WTC11 (cell line): Measurements from ENCODE around the gene TPSAB1. TPM values are rescaled to one million over a fixed set of nuclear protein-coding genes. Genes with fewer than 3 reads are reported as not detected.

ENCODE experiments used
- ATAC-seq: fragments of 200-7000 bp; cut with Tn5 transposase; 2 replicates; pipeline ENCODE4 v1.10.0; 2021; ENCODE audit warnings: mild to moderate bottlenecking, moderate library complexity
- CTCF ChIA-PET: fragments of 300-600 bp; sonication (Branson Sonifier 250); formaldehyde crosslinking; loops from one replicate; lab custom pipeline; 2021; ENCODE audit warnings: antibody characterized with exemption; lab: Charles Lee
- POLR2A ChIA-PET: fragments of 350-600 bp; sonication (Branson Sonifier 250); formaldehyde crosslinking; loops from one replicate; lab custom pipeline; 2021; ENCODE audit warnings: antibody characterized with exemption; lab: Charles Lee
- DNase-seq: peaks from one replicate; pipeline ENCODE4 v3.0.0; 2021; ENCODE audit warnings: low spot score
- H3K27ac Mint-ChIP-seq: 2 replicates; pipeline ENCODE4 v1.8.0; 2021; ENCODE audit warnings: mixed read lengths
- H3K27me3 Mint-ChIP-seq: 2 replicates; pipeline ENCODE4 v1.8.0; 2021; ENCODE audit warnings: low read depth, mild to moderate bottlenecking, moderate library complexity, mixed read lengths
- H3K36me3 Mint-ChIP-seq: 2 replicates; pipeline ENCODE4 v1.8.0; 2021; ENCODE audit warnings: mixed read lengths
- H3K4me1 Mint-ChIP-seq: 2 replicates; pipeline ENCODE4 v1.8.0; 2022; ENCODE audit warnings: mixed read lengths
- H3K4me3 Mint-ChIP-seq: 2 replicates; pipeline ENCODE4 v1.8.0; 2021; ENCODE audit warnings: mild to moderate bottlenecking, moderate library complexity, mixed read lengths
- H3K9me3 Mint-ChIP-seq: 2 replicates; pipeline ENCODE4 v1.8.0; 2021; ENCODE audit warnings: mixed read lengths
- EMX1 ChIP-seq: fragments of 250-450 bp; sonication (Bioruptor Pico); IDR thresholded peaks from 2 replicates; pipeline ENCODE4 v1.8.0; 2021; ENCODE audit warnings: mild to moderate bottlenecking
- GRHL2 ChIP-seq: fragments of 250-450 bp; sonication (Bioruptor Pico); IDR thresholded peaks from 2 replicates; pipeline ENCODE4 v1.8.0; 2022; ENCODE audit warnings: mild to moderate bottlenecking, moderate library complexity; ENCODE audit not compliant: insufficient replicate concordance, severe bottlenecking
- KAT7 ChIP-seq: sonication (generic); formaldehyde crosslinking; IDR thresholded peaks from 2 replicates; pipeline ENCODE4 v1.8.1; 2023; ENCODE audit warnings: missing genetic modification reagents, mild to moderate bottlenecking, borderline replicate concordance
- MXD4 ChIP-seq: fragments of 250-450 bp; sonication (Bioruptor Pico); IDR thresholded peaks from 2 replicates; pipeline ENCODE4 v1.8.0; 2021; ENCODE audit warnings: mild to moderate bottlenecking, moderate library complexity, borderline replicate concordance
- NFATC4 ChIP-seq: fragments of 250-450 bp; sonication (Bioruptor Pico); IDR thresholded peaks from 2 replicates; pipeline ENCODE4 v1.9.0; 2021; ENCODE audit warnings: mild to moderate bottlenecking
- NFE2L1 ChIP-seq: sonication (generic); formaldehyde crosslinking; IDR thresholded peaks from 2 replicates; pipeline ENCODE4 v1.8.1; 2023; ENCODE audit warnings: missing genetic modification reagents
- NR3C1 ChIP-seq: sonication (generic); formaldehyde crosslinking; conservative IDR thresholded peaks from 2 replicates; pipeline ENCODE4 v1.8.1; 2023; ENCODE audit warnings: low read depth, mild to moderate bottlenecking, missing genetic modification reagents
- RELA ChIP-seq: sonication (generic); formaldehyde crosslinking; IDR thresholded peaks from 2 replicates; pipeline ENCODE4 v1.8.1; 2022; ENCODE audit warnings: missing genetic modification reagents, mild to moderate bottlenecking, borderline replicate concordance
- SMAD3 ChIP-seq: sonication (generic); formaldehyde crosslinking; IDR thresholded peaks from 2 replicates; pipeline ENCODE4 v1.8.0; 2022; ENCODE audit warnings: missing genetic modification reagents, mild to moderate bottlenecking, borderline replicate concordance
- SMAD4 ChIP-seq: sonication (generic); formaldehyde crosslinking; IDR thresholded peaks from 2 replicates; pipeline ENCODE4 v1.8.0; 2022; ENCODE audit warnings: mild to moderate bottlenecking, missing genetic modification reagents
- ZBTB21 ChIP-seq: sonication (generic); formaldehyde crosslinking; IDR thresholded peaks from 2 replicates; pipeline ENCODE4 v1.8.1; 2023; ENCODE audit warnings: mild to moderate bottlenecking, missing genetic modification reagents, borderline replicate concordance
- ZNF232 ChIP-seq: sonication (generic); formaldehyde crosslinking; IDR thresholded peaks from 2 replicates; pipeline ENCODE4 v1.8.0; 2022; ENCODE audit warnings: mild to moderate bottlenecking, missing genetic modification reagents
- ZNF396 ChIP-seq: fragments of 250-450 bp; sonication (Bioruptor Pico); IDR thresholded peaks from 2 replicates; pipeline ENCODE4 v1.8.0; 2021; ENCODE audit warnings: mild to moderate bottlenecking, moderate library complexity, borderline replicate concordance
- total RNA-seq: library from RNA; stranded (reverse); gene quantifications from 3 replicates; pipeline ENCODE4 v1.2.3, GENCODE V29; 2021
- TF ChIP-seq, protein P1 (sequence below): fragments of 250-450 bp; sonication (Bioruptor Pico); IDR thresholded peaks from 2 replicates; pipeline ENCODE4 v1.9.0; 2021; ENCODE audit warnings: mild to moderate bottlenecking
- TF ChIP-seq, protein P2 (sequence below): sonication (generic); formaldehyde crosslinking; conservative IDR thresholded peaks from 2 replicates; pipeline ENCODE4 v1.8.1; 2022; ENCODE audit warnings: mild to moderate bottlenecking, missing genetic modification reagents
- TF ChIP-seq, protein P3 (sequence below): sonication (generic); formaldehyde crosslinking; IDR thresholded peaks from 2 replicates; pipeline ENCODE4 v1.8.1; 2023; ENCODE audit warnings: mild to moderate bottlenecking, missing genetic modification reagents
- TF ChIP-seq, protein P4 (sequence below): sonication (generic); formaldehyde crosslinking; IDR thresholded peaks from 2 replicates; pipeline ENCODE4 v1.8.0; 2022; ENCODE audit warnings: missing genetic modification reagents

The TPSAB1 gene
- total RNA-seq, 1 experiment from 2014 or later = not detected

DNA sequence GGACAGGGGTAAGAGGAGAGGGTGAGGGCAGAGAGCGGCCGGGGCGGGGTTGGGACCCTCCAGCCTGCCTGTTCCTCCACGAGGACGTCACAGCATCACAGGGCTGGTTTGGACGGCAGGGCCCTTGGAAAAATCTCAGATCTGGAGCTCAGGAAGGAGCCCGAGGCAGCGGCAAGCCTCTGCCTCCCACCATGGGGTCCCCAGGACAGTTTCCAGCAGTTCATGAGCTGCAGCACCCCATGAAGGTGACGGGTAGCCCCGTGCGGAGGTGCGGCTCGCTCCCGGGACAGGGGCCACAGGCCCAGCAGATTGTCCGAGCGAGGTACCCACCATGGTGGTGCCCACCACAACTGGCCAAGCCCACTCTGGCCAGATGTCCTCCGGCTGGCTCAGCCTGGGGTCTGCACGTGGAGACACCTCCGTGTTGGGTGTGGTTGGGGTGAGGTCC lies 36.7 kb downstream of the TPSAB1 start:
- H3K36me3 Mint-ChIP-seq = no peaks in the 10 kb centered on the region
- ChIA-PET CTCF (interaction anchor here (1.2 kb wide), 1 partner anchor 9 kb away, joined by 4 read pairs; no protein-coding TSS in a partner anchor), POLR2A (no interaction called here)
- no peaks in the 10 kb centered on the region for H3K9me3 Mint-ChIP-seq
- no peaks in the 10 kb centered on the region for H3K27me3 Mint-ChIP-seq
- no peak overlapping the region for H3K27ac Mint-ChIP-seq
- TF ChIP-seq KAT7 (CRISPR knock-in tag) (no peak), ZNF396 (CRISPR knock-in tag) (no peak), RELA (CRISPR knock-in tag) (no peak), GRHL2 (CRISPR knock-in tag) (no peak), SMAD4 (CRISPR knock-in tag) (no peak), ZBTB21 (CRISPR knock-in tag) (no peak), NR3C1 (CRISPR knock-in tag) (no peak), ZNF232 (CRISPR knock-in tag) (no peak), NFE2L1 (CRISPR knock-in tag) (no peak), EMX1 (CRISPR knock-in tag) (no peak), SMAD3 (no peak), MXD4 (CRISPR knock-in tag) (no peak), NFATC4 (CRISPR knock-in tag) (no peak)
- TF ChIP-seq, protein P1, sequence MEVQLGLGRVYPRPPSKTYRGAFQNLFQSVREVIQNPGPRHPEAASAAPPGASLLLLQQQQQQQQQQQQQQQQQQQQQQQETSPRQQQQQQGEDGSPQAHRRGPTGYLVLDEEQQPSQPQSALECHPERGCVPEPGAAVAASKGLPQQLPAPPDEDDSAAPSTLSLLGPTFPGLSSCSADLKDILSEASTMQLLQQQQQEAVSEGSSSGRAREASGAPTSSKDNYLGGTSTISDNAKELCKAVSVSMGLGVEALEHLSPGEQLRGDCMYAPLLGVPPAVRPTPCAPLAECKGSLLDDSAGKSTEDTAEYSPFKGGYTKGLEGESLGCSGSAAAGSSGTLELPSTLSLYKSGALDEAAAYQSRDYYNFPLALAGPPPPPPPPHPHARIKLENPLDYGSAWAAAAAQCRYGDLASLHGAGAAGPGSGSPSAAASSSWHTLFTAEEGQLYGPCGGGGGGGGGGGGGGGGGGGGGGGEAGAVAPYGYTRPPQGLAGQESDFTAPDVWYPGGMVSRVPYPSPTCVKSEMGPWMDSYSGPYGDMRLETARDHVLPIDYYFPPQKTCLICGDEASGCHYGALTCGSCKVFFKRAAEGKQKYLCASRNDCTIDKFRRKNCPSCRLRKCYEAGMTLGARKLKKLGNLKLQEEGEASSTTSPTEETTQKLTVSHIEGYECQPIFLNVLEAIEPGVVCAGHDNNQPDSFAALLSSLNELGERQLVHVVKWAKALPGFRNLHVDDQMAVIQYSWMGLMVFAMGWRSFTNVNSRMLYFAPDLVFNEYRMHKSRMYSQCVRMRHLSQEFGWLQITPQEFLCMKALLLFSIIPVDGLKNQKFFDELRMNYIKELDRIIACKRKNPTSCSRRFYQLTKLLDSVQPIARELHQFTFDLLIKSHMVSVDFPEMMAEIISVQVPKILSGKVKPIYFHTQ = no peak
- TF ChIP-seq, protein P2, sequence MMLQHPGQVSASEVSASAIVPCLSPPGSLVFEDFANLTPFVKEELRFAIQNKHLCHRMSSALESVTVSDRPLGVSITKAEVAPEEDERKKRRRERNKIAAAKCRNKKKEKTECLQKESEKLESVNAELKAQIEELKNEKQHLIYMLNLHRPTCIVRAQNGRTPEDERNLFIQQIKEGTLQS (CRISPR knock-in tag) = no peak
- TF ChIP-seq, protein P3, sequence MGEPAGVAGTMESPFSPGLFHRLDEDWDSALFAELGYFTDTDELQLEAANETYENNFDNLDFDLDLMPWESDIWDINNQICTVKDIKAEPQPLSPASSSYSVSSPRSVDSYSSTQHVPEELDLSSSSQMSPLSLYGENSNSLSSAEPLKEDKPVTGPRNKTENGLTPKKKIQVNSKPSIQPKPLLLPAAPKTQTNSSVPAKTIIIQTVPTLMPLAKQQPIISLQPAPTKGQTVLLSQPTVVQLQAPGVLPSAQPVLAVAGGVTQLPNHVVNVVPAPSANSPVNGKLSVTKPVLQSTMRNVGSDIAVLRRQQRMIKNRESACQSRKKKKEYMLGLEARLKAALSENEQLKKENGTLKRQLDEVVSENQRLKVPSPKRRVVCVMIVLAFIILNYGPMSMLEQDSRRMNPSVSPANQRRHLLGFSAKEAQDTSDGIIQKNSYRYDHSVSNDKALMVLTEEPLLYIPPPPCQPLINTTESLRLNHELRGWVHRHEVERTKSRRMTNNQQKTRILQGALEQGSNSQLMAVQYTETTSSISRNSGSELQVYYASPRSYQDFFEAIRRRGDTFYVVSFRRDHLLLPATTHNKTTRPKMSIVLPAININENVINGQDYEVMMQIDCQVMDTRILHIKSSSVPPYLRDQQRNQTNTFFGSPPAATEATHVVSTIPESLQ (CRISPR knock-in tag) = no peak
- TF ChIP-seq, protein P4, sequence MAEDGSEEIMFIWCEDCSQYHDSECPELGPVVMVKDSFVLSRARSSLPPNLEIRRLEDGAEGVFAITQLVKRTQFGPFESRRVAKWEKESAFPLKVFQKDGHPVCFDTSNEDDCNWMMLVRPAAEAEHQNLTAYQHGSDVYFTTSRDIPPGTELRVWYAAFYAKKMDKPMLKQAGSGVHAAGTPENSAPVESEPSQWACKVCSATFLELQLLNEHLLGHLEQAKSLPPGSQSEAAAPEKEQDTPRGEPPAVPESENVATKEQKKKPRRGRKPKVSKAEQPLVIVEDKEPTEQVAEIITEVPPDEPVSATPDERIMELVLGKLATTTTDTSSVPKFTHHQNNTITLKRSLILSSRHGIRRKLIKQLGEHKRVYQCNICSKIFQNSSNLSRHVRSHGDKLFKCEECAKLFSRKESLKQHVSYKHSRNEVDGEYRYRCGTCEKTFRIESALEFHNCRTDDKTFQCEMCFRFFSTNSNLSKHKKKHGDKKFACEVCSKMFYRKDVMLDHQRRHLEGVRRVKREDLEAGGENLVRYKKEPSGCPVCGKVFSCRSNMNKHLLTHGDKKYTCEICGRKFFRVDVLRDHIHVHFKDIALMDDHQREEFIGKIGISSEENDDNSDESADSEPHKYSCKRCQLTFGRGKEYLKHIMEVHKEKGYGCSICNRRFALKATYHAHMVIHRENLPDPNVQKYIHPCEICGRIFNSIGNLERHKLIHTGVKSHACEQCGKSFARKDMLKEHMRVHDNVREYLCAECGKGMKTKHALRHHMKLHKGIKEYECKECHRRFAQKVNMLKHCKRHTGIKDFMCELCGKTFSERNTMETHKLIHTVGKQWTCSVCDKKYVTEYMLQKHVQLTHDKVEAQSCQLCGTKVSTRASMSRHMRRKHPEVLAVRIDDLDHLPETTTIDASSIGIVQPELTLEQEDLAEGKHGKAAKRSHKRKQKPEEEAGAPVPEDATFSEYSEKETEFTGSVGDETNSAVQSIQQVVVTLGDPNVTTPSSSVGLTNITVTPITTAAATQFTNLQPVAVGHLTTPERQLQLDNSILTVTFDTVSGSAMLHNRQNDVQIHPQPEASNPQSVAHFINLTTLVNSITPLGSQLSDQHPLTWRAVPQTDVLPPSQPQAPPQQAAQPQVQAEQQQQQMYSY (CRISPR knock-in tag) = no peak
- H3K4me1 Mint-ChIP-seq = peaks cover 2% of the 10 kb centered on the region
- no peak for ATAC-seq
- DNase-seq = no peak
- no peak overlapping the region for H3K4me3 Mint-ChIP-seq
